SU-DHL-6 (cell line): ENCODE measurements around the gene APRT.

Experiments used
- H2AFZ ChIP-seq: fragments of 200-600 bp; sonication (generic); 2 replicates; pipeline ENCODE4 v1.6.1; 2014; ENCODE audit warnings: low read depth, mild to moderate bottlenecking, moderate library complexity, mixed read lengths, antibody characterized with exemption, low read length; ENCODE audit not compliant: severe bottlenecking
- H3F3A ChIP-seq: fragments of 200-600 bp; shearing (Covaris generic); 2 replicates; pipeline ENCODE4 v1.6.0; 2016; ENCODE audit warnings: antibody characterized with exemption, mild to moderate bottlenecking; ENCODE audit not compliant: insufficient read depth
- H3K27ac ChIP-seq: fragments of 200-600 bp; sonication (generic); 2 replicates; pipeline ENCODE4 v1.5.1; 2016; ENCODE audit warnings: low read depth, mild to moderate bottlenecking, low read length, moderate library complexity, mixed read lengths
- H3K27me3 ChIP-seq: fragments of 200-600 bp; sonication (generic), shearing (Covaris generic); 2 replicates; pipeline ENCODE4 v1.6.0; 2014; ENCODE audit warnings: mild to moderate bottlenecking, low read length
- H3K36me3 ChIP-seq: fragments of 200-600 bp; sonication (generic); 2 replicates; pipeline ENCODE4 v1.6.1; 2014; ENCODE audit warnings: mild to moderate bottlenecking, low read length, mixed read lengths
- H3K4me2 ChIP-seq: fragments of 300-600, 200-600 bp; shearing (Covaris generic), sonication (generic); 2 replicates; pipeline ENCODE4 v1.6.0; 2014; ENCODE audit warnings: low read length, low read depth, mild to moderate bottlenecking; ENCODE audit not compliant: poor library complexity, severe bottlenecking
- H3K4me3 ChIP-seq: fragments of 200-600 bp; sonication (generic); 2 replicates; pipeline ENCODE4 v1.5.1; 2014; ENCODE audit warnings: antibody characterized with exemption, low read length, mild to moderate bottlenecking, mixed read lengths; ENCODE audit not compliant: insufficient read depth, poor library complexity, severe bottlenecking
- H3K79me2 ChIP-seq: fragments of 200-600 bp; sonication (generic); 2 replicates; pipeline ENCODE4 v1.6.1; 2014; ENCODE audit warnings: mild to moderate bottlenecking, low read length, moderate library complexity; ENCODE audit not compliant: insufficient read depth
- H3K9ac ChIP-seq: fragments of 200-600 bp; sonication (generic); 2 replicates; pipeline ENCODE4 v1.7.0; 2014; ENCODE audit warnings: mild to moderate bottlenecking, low read length
- H3K9me2 ChIP-seq: fragments of 200-600 bp; sonication (generic); replicated peaks from 2 replicates; pipeline ENCODE4 v1.6.1; 2014; ENCODE audit warnings: low read length; ENCODE audit not compliant: insufficient read depth
- H3K9me3 ChIP-seq: fragments of 200-600 bp; sonication (generic); 2 replicates; pipeline ENCODE4 v1.6.1; 2014; ENCODE audit warnings: low read length, mixed read lengths; ENCODE audit not compliant: insufficient read depth
- H4K20me1 ChIP-seq: fragments of 200-600 bp; sonication (generic); 2 replicates; pipeline ENCODE4 v1.6.1; 2014; ENCODE audit warnings: low read depth, mild to moderate bottlenecking, antibody characterized with exemption, low read length, moderate library complexity, mixed read lengths
- CTCF ChIP-seq: fragments of 200-600 bp; sonication (generic); IDR thresholded peaks from one replicate; pipeline ENCODE4 v1.5.1; 2017; ENCODE audit warnings: antibody characterized with exemption, mild to moderate bottlenecking, low read length, moderate library complexity; ENCODE audit not compliant: insufficient read depth, poor library complexity, severe bottlenecking
- EZH2phosphoT487 ChIP-seq: fragments of 200-600 bp; sonication (generic), shearing (Covaris generic); conservative IDR thresholded peaks from 2 replicates; pipeline ENCODE4 v1.6.1; 2018; ENCODE audit warnings: mild to moderate bottlenecking, antibody characterized with exemption, low read length, moderate library complexity, mixed read lengths

APRT gene

GRCh38 chr16:88759976-88760350 is 51.8 kb downstream of the APRT start:
- no peak overlapping the region for H2AFZ ChIP-seq
- no peak overlapping the region for H3K4me3 ChIP-seq
- H3K9ac ChIP-seq: no peak overlapping the region
- H3F3A ChIP-seq: no peaks in the 10 kb centered on the region
- H3K27me3 ChIP-seq: no peaks in the 10 kb centered on the region
- H3K9me3 ChIP-seq: no peaks in the 10 kb centered on the region
- TF ChIP-seq CTCF (no peak), EZH2phosphoT487 (no peak)
- no peaks in the 10 kb centered on the region for H3K36me3 ChIP-seq
- no peak overlapping the region for H3K27ac ChIP-seq
- no peaks in the 10 kb centered on the region for H4K20me1 ChIP-seq
- no peaks in the 10 kb centered on the region for H3K79me2 ChIP-seq
- no peak overlapping the region for H3K4me2 ChIP-seq
- no peaks in the 10 kb centered on the region for H3K9me2 ChIP-seq
